AG10803 (cell line): ENCODE results near the gene RPTOR.

ENCODE experiments used
- DNase-seq: peaks from one replicate; pipeline ENCODE4 v3.0.0; 2010; ENCODE audit warnings: low read depth
- H3K4me3 ChIP-seq: 2 replicates; pipeline ENCODE4 v1.5.1; 2011; ENCODE audit warnings: mild to moderate bottlenecking, low read length, control low read depth
- TF ChIP-seq, protein P1 (sequence below): conservative IDR thresholded peaks from 2 replicates; pipeline ENCODE4 v1.5.1; 2011; ENCODE audit warnings: mild to moderate bottlenecking, low read length, control low read depth, inconsistent platforms

The RPTOR gene

DNA sequence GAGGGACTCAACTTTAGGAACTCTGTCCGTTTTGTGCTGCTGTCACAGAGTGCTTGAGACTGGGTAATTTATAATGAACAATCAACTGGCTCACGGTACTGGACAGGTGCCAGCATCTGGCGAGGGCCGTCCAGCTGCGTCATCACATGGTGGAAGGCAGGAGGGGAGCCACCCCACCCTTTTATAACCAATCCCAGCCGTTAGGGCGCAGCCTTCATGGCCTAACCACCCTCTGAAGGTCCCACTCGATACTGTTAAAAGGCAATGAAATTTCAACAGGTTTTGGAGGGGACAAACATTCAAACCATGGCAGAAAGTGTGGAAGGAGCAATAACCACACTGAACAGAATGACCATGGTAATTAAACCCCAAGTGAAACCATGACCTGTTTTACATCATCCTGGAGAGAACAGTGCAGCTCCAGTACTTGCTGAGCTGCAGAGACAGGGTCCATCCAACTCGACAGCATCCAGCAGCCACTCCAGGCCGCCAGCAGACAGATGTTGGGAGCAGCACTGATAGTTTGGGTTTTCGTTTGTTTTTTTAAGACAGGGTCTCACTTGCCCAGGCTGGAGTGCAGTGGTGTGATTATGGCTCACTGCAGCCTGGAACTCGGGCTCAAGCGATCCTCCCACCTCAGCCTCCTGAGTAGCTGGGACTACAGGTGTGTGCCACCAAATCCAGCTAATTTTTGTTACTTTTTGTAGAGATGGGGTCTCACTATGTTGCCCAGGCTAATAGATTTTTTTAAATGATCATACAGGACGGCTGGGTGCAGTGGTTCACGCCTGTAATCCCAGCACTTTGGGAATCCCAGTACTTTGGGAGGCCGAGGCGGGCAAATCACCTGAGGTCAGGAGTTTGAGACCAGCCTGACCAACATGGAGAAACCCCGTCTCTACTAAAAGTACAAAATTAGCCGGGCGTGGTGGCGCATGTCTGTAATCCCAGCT, 458.0 kb downstream of the RPTOR start:
- TF ChIP-seq, protein P1, sequence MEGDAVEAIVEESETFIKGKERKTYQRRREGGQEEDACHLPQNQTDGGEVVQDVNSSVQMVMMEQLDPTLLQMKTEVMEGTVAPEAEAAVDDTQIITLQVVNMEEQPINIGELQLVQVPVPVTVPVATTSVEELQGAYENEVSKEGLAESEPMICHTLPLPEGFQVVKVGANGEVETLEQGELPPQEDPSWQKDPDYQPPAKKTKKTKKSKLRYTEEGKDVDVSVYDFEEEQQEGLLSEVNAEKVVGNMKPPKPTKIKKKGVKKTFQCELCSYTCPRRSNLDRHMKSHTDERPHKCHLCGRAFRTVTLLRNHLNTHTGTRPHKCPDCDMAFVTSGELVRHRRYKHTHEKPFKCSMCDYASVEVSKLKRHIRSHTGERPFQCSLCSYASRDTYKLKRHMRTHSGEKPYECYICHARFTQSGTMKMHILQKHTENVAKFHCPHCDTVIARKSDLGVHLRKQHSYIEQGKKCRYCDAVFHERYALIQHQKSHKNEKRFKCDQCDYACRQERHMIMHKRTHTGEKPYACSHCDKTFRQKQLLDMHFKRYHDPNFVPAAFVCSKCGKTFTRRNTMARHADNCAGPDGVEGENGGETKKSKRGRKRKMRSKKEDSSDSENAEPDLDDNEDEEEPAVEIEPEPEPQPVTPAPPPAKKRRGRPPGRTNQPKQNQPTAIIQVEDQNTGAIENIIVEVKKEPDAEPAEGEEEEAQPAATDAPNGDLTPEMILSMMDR = no peak
- no peak overlapping the region for H3K4me3 ChIP-seq
- DNase-seq = peak; percentile 52

DNA sequence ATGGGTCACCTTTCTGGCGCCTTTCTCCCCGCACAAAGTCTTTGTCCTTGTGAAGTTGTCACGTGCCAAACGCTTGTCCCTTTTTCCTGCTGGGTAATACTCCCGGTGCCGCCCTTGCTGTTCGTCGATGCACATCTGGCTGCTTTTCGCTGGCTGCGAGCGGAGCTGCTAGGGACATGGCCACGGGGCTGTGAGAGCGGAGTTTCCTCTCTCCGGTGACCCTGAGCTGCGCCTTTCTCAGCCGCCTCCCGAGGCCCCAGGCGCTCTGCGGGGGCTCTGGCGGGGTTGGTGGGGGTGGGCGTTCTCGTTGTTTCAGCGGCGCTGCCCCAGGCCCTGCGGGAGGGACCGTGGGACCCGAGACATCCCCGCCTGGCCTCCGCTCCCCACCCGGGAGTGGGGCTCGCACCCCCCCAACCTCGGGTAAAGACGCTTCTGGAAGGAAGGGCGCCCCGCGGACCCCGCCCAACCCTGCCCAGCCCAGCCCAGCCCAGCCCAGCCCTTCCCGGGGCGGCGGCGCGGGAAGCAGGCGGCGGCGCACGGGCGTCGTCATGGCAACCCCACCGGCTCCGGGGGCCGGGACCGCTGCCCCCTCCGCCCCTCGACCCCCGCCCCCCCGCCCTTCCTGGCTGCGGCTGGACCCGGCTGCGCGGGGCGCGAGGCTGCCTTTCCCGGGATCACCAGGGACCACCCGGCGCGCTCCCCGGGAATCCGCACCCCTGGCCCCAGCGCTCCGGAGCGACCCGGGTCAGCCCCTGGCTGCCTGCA, 459.3 kb downstream of the RPTOR start:
- DNase-seq = no peak
- TF ChIP-seq, protein P1 = no peak
- H3K4me3 ChIP-seq = peak overlapping the region; percentile 10; the same call in 1 of the 2 replicates

DNA sequence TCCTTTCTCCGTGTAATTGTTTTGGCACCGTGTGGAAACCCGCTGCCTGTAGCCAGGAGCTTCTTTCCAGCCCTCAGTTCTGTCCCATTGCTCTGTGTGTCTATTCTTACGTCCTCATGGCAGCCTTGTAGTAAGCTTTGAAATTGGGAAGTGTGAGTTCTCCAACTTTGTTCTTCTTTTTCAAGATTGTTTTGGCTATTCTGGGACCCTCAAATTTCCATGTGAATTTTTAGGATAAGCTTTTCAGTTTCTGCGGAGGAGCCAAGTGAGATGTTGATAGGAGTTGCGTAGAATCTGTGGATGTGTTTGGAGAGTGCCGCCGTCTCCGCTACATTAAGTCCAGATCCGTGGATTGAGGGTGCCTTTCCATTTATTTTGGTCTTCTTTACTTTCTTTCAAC, 462.3 kb downstream of the RPTOR start:
- no peak overlapping the region for H3K4me3 ChIP-seq
- TF ChIP-seq, protein P1 = no peak
- DNase-seq = no peak

DNA sequence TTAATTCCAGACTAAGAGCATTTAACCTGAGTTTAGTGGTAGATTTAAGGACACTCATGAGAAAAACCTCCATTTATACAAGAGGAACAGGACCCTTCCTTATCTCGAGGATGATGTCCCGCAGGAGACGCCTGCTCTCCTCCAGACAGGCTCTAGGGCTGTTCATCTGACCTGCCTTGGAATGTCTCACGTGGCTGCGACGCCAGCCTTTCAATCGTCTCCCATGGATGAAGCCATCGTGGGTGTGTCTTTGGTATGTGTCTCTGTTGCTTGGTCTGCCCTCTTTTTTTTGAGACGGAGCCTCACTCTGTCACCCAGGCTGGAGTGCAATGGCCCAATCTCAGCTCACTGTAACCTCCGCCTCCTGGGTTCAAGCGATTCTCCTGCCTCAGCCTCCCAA, 463.5 kb downstream of the RPTOR start:
- TF ChIP-seq, protein P1 = no peak
- H3K4me3 ChIP-seq = no peak overlapping the region
- DNase-seq = no peak

DNA sequence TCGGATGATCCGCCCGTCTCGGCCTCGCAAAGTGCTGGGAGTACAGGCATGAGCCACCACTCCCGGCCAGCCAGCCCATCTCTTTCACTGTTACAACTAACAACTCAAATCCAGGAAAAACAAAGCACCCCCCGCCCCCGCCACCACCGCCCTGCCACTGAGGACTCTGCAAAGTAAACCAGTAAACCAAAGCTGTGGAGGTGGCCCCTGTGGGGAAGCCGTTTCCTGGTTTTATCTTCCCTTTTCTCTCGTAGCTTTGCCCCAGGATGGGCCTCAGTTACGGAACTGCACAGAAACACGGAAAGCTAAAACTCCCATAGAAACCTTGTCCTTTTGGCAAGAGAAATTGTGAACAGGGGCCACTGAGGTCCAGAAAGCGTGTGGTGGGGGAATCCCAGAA, 464.5 kb downstream of the RPTOR start:
- H3K4me3 ChIP-seq = no peak overlapping the region
- DNase-seq = no peak
- TF ChIP-seq, protein P1 = no peak

DNA sequence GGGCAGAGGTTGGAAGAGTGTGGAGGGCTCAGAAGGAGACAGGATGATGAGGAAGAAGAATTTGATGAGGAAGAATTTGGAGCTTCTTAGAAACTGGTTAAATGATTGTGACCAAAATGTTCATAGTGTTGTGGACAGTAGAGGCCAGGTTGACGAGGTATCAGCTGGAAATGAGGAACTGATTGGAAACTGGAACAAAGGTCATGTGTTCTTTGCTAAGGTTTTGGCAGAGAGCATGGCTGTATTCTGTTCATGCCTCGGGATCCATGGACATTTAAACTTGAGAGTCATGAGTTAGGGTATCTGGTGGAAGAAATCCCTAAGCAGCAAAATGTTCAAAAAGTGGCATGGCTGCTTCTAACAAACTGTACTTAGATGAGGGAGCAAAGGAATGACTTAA, 466.3 kb downstream of the RPTOR start:
- no peak for DNase-seq
- H3K4me3 ChIP-seq = no peak overlapping the region
- TF ChIP-seq, protein P1 = no peak
